Measurements from ENCODE around the gene GPR157.
"Not testable (repeated sequence)": the region's sequence is repeated elsewhere in the genome, so short reads cannot be mapped to it uniquely, and the experiment has no call there.

GPR157 gene

GRCh38 chr1:9126511-9126910 is 2.4 kb downstream of the GPR157 start:
- H3K14ac ChIP-seq (ENCODE audit: low read length), result no peak overlapping the region
- H3K79me1 ChIP-seq (ENCODE audit: low read length), result peaks cover 10% of the 10 kb centered on the region
- no peak overlapping the region for H3K9ac ChIP-seq (ENCODE audit: low read length)
- no peak overlapping the region for H2BK5ac ChIP-seq (ENCODE audit: low read depth, low read length, poor library complexity)
- no peak overlapping the region for H2BK12ac ChIP-seq (ENCODE audit: low read length)
- no peaks in the 10 kb centered on the region for H3K27me3 ChIP-seq (ENCODE audit: insufficient read depth, low read length)
- peaks cover 7% of the 10 kb centered on the region for H3K79me2 ChIP-seq (ENCODE audit: control insufficient read depth, insufficient read depth, low read length, poor library complexity)
- no peak overlapping the region for H4K12ac ChIP-seq (ENCODE audit: low read depth, low read length)
- peaks cover 8 to 14% of the 10 kb centered on the region in 2 experiments for H3K4me1 ChIP-seq (ENCODE audit: control insufficient read depth in 1 of 2, insufficient read depth in 2 of 2, low read length in 2 of 2)
- H3K4me3 ChIP-seq (ENCODE audit: low read depth, low read length), result no peak overlapping the region
- H3K4ac ChIP-seq (ENCODE audit: low read depth, low read length), result no peak overlapping the region
- H4K8ac ChIP-seq (ENCODE audit: low read depth, low read length), result no peak overlapping the region
- no peak overlapping the region for H3K4me2 ChIP-seq (ENCODE audit: low read length)
- no peak overlapping the region for H3K23ac ChIP-seq (ENCODE audit: low read length)
- no peaks in the 10 kb centered on the region for H3K9me3 ChIP-seq (ENCODE audit: insufficient read depth, low read depth, low read length)
- no peak overlapping the region for H4K91ac ChIP-seq (ENCODE audit: low read depth, low read length)
- no peak overlapping the region for H3K18ac ChIP-seq (ENCODE audit: low read length)
- H2AFZ ChIP-seq (ENCODE audit: insufficient read depth, low read length, poor library complexity), result no peak overlapping the region
- no peak overlapping the region for H2AK5ac ChIP-seq (ENCODE audit: low read length)
- peak; percentile 26 to 84 for DNase-seq
- no peak overlapping the region for H3K27ac ChIP-seq (ENCODE audit: low read depth, low read length)
- no CpG with 5 or more reads among the region's 2 CpGs for WGBS (ENCODE audit: extremely low coverage, insufficient coverage, insufficient read length)
- no peaks in the 10 kb centered on the region for H3K36me3 ChIP-seq (ENCODE audit: control insufficient read depth in 1 of 2, insufficient read depth in 2 of 2, low read length in 2 of 2)
- no peak overlapping the region for H2BK120ac ChIP-seq (ENCODE audit: insufficient read depth, low read length, poor library complexity)

GRCh38 chr1:9125847-9126246 is 3.1 kb downstream of the GPR157 start:
- H3K9me3 ChIP-seq (ENCODE audit: insufficient read depth, low read depth, low read length); H2BK5ac ChIP-seq (ENCODE audit: low read depth, low read length, poor library complexity); H3K27me3 ChIP-seq (ENCODE audit: insufficient read depth, low read length); H2BK12ac ChIP-seq (ENCODE audit: low read length); H3K27ac ChIP-seq (ENCODE audit: low read depth, low read length); H3K4ac ChIP-seq (ENCODE audit: low read depth, low read length); H2AK5ac ChIP-seq (ENCODE audit: low read length); H3K9ac ChIP-seq (ENCODE audit: low read length); H4K8ac ChIP-seq (ENCODE audit: low read depth, low read length); H2AFZ ChIP-seq (ENCODE audit: insufficient read depth, low read length, poor library complexity); H4K91ac ChIP-seq (ENCODE audit: low read depth, low read length); H3K14ac ChIP-seq (ENCODE audit: low read length); H3K79me2 ChIP-seq (ENCODE audit: control insufficient read depth, insufficient read depth, low read length, poor library complexity); H2BK120ac ChIP-seq (ENCODE audit: insufficient read depth, low read length, poor library complexity); H4K12ac ChIP-seq (ENCODE audit: low read depth, low read length); H3K4me3 ChIP-seq (ENCODE audit: low read depth, low read length); DNase-seq; H3K4me2 ChIP-seq (ENCODE audit: low read length); H3K23ac ChIP-seq (ENCODE audit: low read length); H3K18ac ChIP-seq (ENCODE audit: low read length); H3K36me3 ChIP-seq (ENCODE audit: control insufficient read depth in 1 of 2, insufficient read depth in 2 of 2, low read length in 2 of 2): not testable (repeated sequence)
- Histone ChIP-seq H3K4me1 (ENCODE audit: control insufficient read depth in 1 of 2, insufficient read depth in 2 of 2, low read length in 2 of 2) (peaks cover 8 to 15% of the 10 kb centered on the region in 2 experiments), H3K79me1 (ENCODE audit: low read length) (peaks cover 10% of the 10 kb centered on the region)
- no CpG with 5 or more reads among the region's 9 CpGs for whole genome bisulfite sequencing (ENCODE audit: extremely low coverage, insufficient coverage, insufficient read length)

GRCh38 chr1:9125325-9125724 is 3.6 kb downstream of the GPR157 start:
- H3K14ac ChIP-seq (ENCODE audit: low read length), result no peak overlapping the region
- H2BK12ac ChIP-seq (ENCODE audit: low read length), result no peak overlapping the region
- H3K27ac ChIP-seq (ENCODE audit: low read depth, low read length), result no peak overlapping the region
- WGBS (ENCODE audit: extremely low coverage, insufficient coverage, insufficient read length), result no CpG with 5 or more reads among the region's 4 CpGs
- no peak overlapping the region for H2AK5ac ChIP-seq (ENCODE audit: low read length)
- H4K91ac ChIP-seq (ENCODE audit: low read depth, low read length), result no peak overlapping the region
- DNase-seq, result no peak
- no peaks in the 10 kb centered on the region for H3K9me3 ChIP-seq (ENCODE audit: insufficient read depth, low read depth, low read length)
- no peak overlapping the region for H4K12ac ChIP-seq (ENCODE audit: low read depth, low read length)
- H3K36me3 ChIP-seq (ENCODE audit: control insufficient read depth in 1 of 2, insufficient read depth in 2 of 2, low read length in 2 of 2), result no peaks in the 10 kb centered on the region
- H3K4ac ChIP-seq (ENCODE audit: low read depth, low read length), result no peak overlapping the region
- H3K79me2 ChIP-seq (ENCODE audit: control insufficient read depth, insufficient read depth, low read length, poor library complexity), result peaks cover 7% of the 10 kb centered on the region
- no peak overlapping the region for H2BK5ac ChIP-seq (ENCODE audit: low read depth, low read length, poor library complexity)
- no peak overlapping the region for H3K9ac ChIP-seq (ENCODE audit: low read length)
- H3K27me3 ChIP-seq (ENCODE audit: insufficient read depth, low read length), result no peaks in the 10 kb centered on the region
- no peak overlapping the region for H2AFZ ChIP-seq (ENCODE audit: insufficient read depth, low read length, poor library complexity)
- H3K4me1 ChIP-seq (ENCODE audit: control insufficient read depth in 1 of 2, insufficient read depth in 2 of 2, low read length in 2 of 2), result peaks cover 8 to 19% of the 10 kb centered on the region in 2 experiments
- H3K4me2 ChIP-seq (ENCODE audit: low read length), result no peak overlapping the region
- H4K8ac ChIP-seq (ENCODE audit: low read depth, low read length), result no peak overlapping the region
- no peak overlapping the region for H3K23ac ChIP-seq (ENCODE audit: low read length)
- no peak overlapping the region for H2BK120ac ChIP-seq (ENCODE audit: insufficient read depth, low read length, poor library complexity)
- peaks cover 10% of the 10 kb centered on the region for H3K79me1 ChIP-seq (ENCODE audit: low read length)
- H3K18ac ChIP-seq (ENCODE audit: low read length), result no peak overlapping the region
- H3K4me3 ChIP-seq (ENCODE audit: low read depth, low read length), result no peak overlapping the region

- Histone ChIP-seq H3K4me1 (ENCODE audit: control insufficient read depth in 1 of 2, insufficient read depth in 2 of 2, low read length in 2 of 2) (peaks cover 10 to 15% of the 10 kb centered on the region in 2 experiments), H3K79me1 (ENCODE audit: low read length) (peaks cover 10% of the 10 kb centered on the region)
- H4K8ac ChIP-seq (ENCODE audit: low read depth, low read length); H3K14ac ChIP-seq (ENCODE audit: low read length); H3K27me3 ChIP-seq (ENCODE audit: insufficient read depth, low read length); H2BK120ac ChIP-seq (ENCODE audit: insufficient read depth, low read length, poor library complexity); H2AK5ac ChIP-seq (ENCODE audit: low read length); H2BK5ac ChIP-seq (ENCODE audit: low read depth, low read length, poor library complexity); H3K4me3 ChIP-seq (ENCODE audit: low read depth, low read length); H3K18ac ChIP-seq (ENCODE audit: low read length); H2BK12ac ChIP-seq (ENCODE audit: low read length); H3K23ac ChIP-seq (ENCODE audit: low read length); H3K27ac ChIP-seq (ENCODE audit: low read depth, low read length); H4K91ac ChIP-seq (ENCODE audit: low read depth, low read length); H4K12ac ChIP-seq (ENCODE audit: low read depth, low read length); H2AFZ ChIP-seq (ENCODE audit: insufficient read depth, low read length, poor library complexity); H3K4me2 ChIP-seq (ENCODE audit: low read length); H3K79me2 ChIP-seq (ENCODE audit: control insufficient read depth, insufficient read depth, low read length, poor library complexity); H3K9me3 ChIP-seq (ENCODE audit: insufficient read depth, low read depth, low read length); H3K4ac ChIP-seq (ENCODE audit: low read depth, low read length); H3K36me3 ChIP-seq (ENCODE audit: control insufficient read depth in 1 of 2, insufficient read depth in 2 of 2, low read length in 2 of 2); H3K9ac ChIP-seq (ENCODE audit: low read length): not testable (repeated sequence)
- WGBS (ENCODE audit: extremely low coverage, insufficient coverage, insufficient read length), result no CpG with 5 or more reads among the region's 8 CpGs
- peak; percentile 58 to 81 for DNase-seq
These were observed 4.5 kb downstream of the GPR157 start for GRCh38 chr1:9124389-9124788.
